ENCODE results near the gene LRMDA.

The LRMDA gene

GRCh38 chr10:75677541-75677940, 246.1 kb downstream of the LRMDA start:
- DNase-seq (ENCODE audit: extremely low read depth, low read depth), result no peak
- TF ChIP-seq CTCF (IDR thresholded peaks at IDR 0.05; ENCODE audit: low read depth, low read length), result no peak

GRCh38 chr10:75678527-75678926, 247.1 kb downstream of the LRMDA start:
- TF ChIP-seq CTCF (IDR thresholded peaks at IDR 0.05; ENCODE audit: low read depth, low read length), result no peak

GRCh38 chr10:75679536-75679935, 248.1 kb downstream of the LRMDA start:
- no peak for TF ChIP-seq CTCF (IDR thresholded peaks at IDR 0.05; ENCODE audit: low read depth, low read length)
- no peak for DNase-seq (ENCODE audit: extremely low read depth, low read depth)

More at GRCh38 chr10:75678527-75678926, 247.1 kb downstream of the LRMDA start:
- DNase-seq (ENCODE audit: extremely low read depth, low read depth), result no peak

- TF ChIP-seq CTCF (IDR thresholded peaks at IDR 0.05; ENCODE audit: low read depth, low read length), result no peak
- DNase-seq (ENCODE audit: extremely low read depth, low read depth), result no peak
These were observed 249.9 kb downstream of the LRMDA start for GRCh38 chr10:75681334-75681733.

GRCh38 chr10:75682649-75683557, 251.5 kb downstream of the LRMDA start:
- no peak for DNase-seq (ENCODE audit: extremely low read depth, low read depth)
- no peak for TF ChIP-seq CTCF (IDR thresholded peaks at IDR 0.05; ENCODE audit: low read depth, low read length)

- no peak for TF ChIP-seq CTCF (IDR thresholded peaks at IDR 0.05; ENCODE audit: low read depth, low read length)
These were observed 253.8 kb downstream of the LRMDA start for GRCh38 chr10:75685187-75685586.

GRCh38 chr10:75688506-75689300, 257.3 kb downstream of the LRMDA start:
- no peak for TF ChIP-seq CTCF (IDR thresholded peaks at IDR 0.05; ENCODE audit: low read depth, low read length)
- DNase-seq (ENCODE audit: extremely low read depth, low read depth), result no peak

More at GRCh38 chr10:75685187-75685586, 253.8 kb downstream of the LRMDA start:
- DNase-seq (ENCODE audit: extremely low read depth, low read depth), result no peak

Measured in AG09319 (cell line).